Calu3 (cell line): ENCODE measurements around the gene BCL2L13. TPM values are rescaled to one million over a fixed set of nuclear protein-coding genes. Genes with fewer than 3 reads are reported as not detected.
"Not testable (repeated sequence)": the region's sequence is repeated elsewhere in the genome, so short reads cannot be mapped to it uniquely, and the experiment has no call there.

Experiments used
- BruUV-seq: library from RNA; stranded (reverse); fragments of 400-500 nt; replicated peaks from 2 replicates; lab custom pipeline; 2021; lab: Mats Ljungman, UMichigan
- CTCF ChIA-PET: fragments of 300-600 bp; sonication (Branson Sonifier 250); formaldehyde crosslinking; loops from one replicate; lab custom pipeline; 2022; ENCODE audit warnings: antibody characterized with exemption; lab: Charles Lee
- DNase-seq: peaks from one replicate; pipeline ENCODE4 v3.0.0; 2022
- H3K27ac Mint-ChIP-seq: one replicate; pipeline ENCODE4 v1.8.0; 2022; ENCODE audit warnings: mixed read lengths; ENCODE audit not compliant: unreplicated experiment
- H3K27me3 Mint-ChIP-seq: one replicate; pipeline ENCODE4 v1.8.0; 2022; ENCODE audit warnings: mixed read lengths; ENCODE audit not compliant: unreplicated experiment
- H3K36me3 Mint-ChIP-seq: one replicate; pipeline ENCODE4 v1.8.0; 2022; ENCODE audit warnings: mild to moderate bottlenecking, moderate library complexity, mixed read lengths; ENCODE audit not compliant: insufficient read depth, unreplicated experiment
- H3K4me1 Mint-ChIP-seq: one replicate; pipeline ENCODE4 v1.8.0; 2022; ENCODE audit warnings: mild to moderate bottlenecking, low read depth, mixed read lengths; ENCODE audit not compliant: unreplicated experiment
- H3K4me3 Mint-ChIP-seq: one replicate; pipeline ENCODE4 v1.8.0; 2022; ENCODE audit warnings: mild to moderate bottlenecking, low read depth, moderate library complexity, mixed read lengths; ENCODE audit not compliant: unreplicated experiment
- H3K9me3 Mint-ChIP-seq: one replicate; pipeline ENCODE4 v1.8.0; 2022; ENCODE audit warnings: low read depth, mixed read lengths; ENCODE audit not compliant: unreplicated experiment
- CTCF ChIP-seq: fragments of 200-600 bp; IDR thresholded peaks from one replicate; pipeline ENCODE4 v1.8.0; 2022; ENCODE audit warnings: antibody characterized with exemption; ENCODE audit not compliant: unreplicated experiment
- intact Hi-C: fragments of 100-400 bp; cut with micrococcal nuclease; formaldehyde crosslinking; loops from one replicate; pipeline ENCODE4 v1.10.0; 2022; ENCODE audit not compliant: unreplicated experiment
- total RNA-seq: library from RNA; stranded (reverse); gene quantifications from 2 replicates; pipeline ENCODE4 v1.2.3, GENCODE V29; 2022

BCL2L13 gene
- total RNA-seq, 1 experiment from 2014 or later, result 49.3 TPM

DNA sequence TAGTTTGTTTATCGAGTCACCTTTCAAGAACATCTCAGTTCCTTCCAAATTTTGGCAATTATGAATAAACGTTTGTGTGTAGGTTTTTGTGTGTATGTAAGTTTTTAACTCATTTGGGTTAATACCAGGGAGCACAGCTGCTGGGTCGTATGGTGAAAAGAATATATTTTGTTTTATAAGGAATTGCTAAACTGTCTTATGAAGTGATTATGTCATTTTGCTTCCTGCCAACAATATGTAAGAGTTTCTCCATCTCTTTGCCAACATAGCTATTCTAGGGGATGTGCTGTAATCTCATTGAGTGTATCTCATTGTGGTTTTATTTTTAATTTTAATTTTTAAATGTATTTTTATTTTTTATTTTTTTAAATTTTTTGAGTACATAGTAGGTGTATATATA is 27.3 kb downstream of the BCL2L13 start:
- H3K27ac Mint-ChIP-seq, result no peak overlapping the region
- BruUV-seq, result TSS peak; percentile 10
- no peak overlapping the region for H3K4me3 Mint-ChIP-seq
- peaks cover 14% of the 10 kb centered on the region for H3K36me3 Mint-ChIP-seq
- CTCF ChIA-PET, result no interaction called here
- no peaks in the 10 kb centered on the region for H3K9me3 Mint-ChIP-seq
- DNase-seq, result no peak
- intact Hi-C loops, result no loop called here
- no peaks in the 10 kb centered on the region for H3K4me1 Mint-ChIP-seq
- H3K27me3 Mint-ChIP-seq, result no peaks in the 10 kb centered on the region
- TF ChIP-seq CTCF, result no peak

GRCh38 chr22:17671521-17672092 is 33.0 kb downstream of the BCL2L13 start:
- H3K9me3 Mint-ChIP-seq, H3K27ac Mint-ChIP-seq, H3K4me1 Mint-ChIP-seq, H3K4me3 Mint-ChIP-seq, intact Hi-C loops, H3K36me3 Mint-ChIP-seq, BruUV-seq, DNase-seq, H3K27me3 Mint-ChIP-seq: not testable (repeated sequence)
- CTCF ChIA-PET, result interaction anchor here (0.6 kb wide), 1 partner anchor 13 kb away, joined by 3 read pairs; no protein-coding TSS in a partner anchor

GRCh38 chr22:17672417-17672991 is 33.9 kb downstream of the BCL2L13 start:
- CTCF ChIA-PET, result no interaction called here
- no peaks in the 10 kb centered on the region for H3K36me3 Mint-ChIP-seq
- no peak for DNase-seq
- H3K4me1 Mint-ChIP-seq, result peaks cover 8% of the 10 kb centered on the region
- H3K27me3 Mint-ChIP-seq, result no peaks in the 10 kb centered on the region
- intact Hi-C loops, result no loop called here
- no peak for TF ChIP-seq CTCF
- no peak overlapping the region for H3K4me3 Mint-ChIP-seq
- H3K27ac Mint-ChIP-seq, result no peak overlapping the region
- H3K9me3 Mint-ChIP-seq, result no peaks in the 10 kb centered on the region
- BruUV-seq, result no TSS peak

GRCh38 chr22:17674152-17674551 is 35.6 kb downstream of the BCL2L13 start:
- Mint-ChIP-seq H3K4me3 (no peak overlapping the region), H3K27me3 (no peaks in the 10 kb centered on the region), H3K27ac (no peak overlapping the region), H3K36me3 (no peaks in the 10 kb centered on the region), H3K9me3 (no peaks in the 10 kb centered on the region), H3K4me1 (peaks cover 8% of the 10 kb centered on the region)
- no peak for TF ChIP-seq CTCF
- BruUV-seq, result no TSS peak
- intact Hi-C loops, result no loop called here
- CTCF ChIA-PET, result no interaction called here
- DNase-seq, result no peak

- intact Hi-C loops, result no loop called here
- peaks cover 8% of the 10 kb centered on the region for H3K4me1 Mint-ChIP-seq
- BruUV-seq, result no TSS peak
- H3K4me3 Mint-ChIP-seq, result no peak overlapping the region
- no peak overlapping the region for H3K27ac Mint-ChIP-seq
- TF ChIP-seq CTCF, result no peak
- no peaks in the 10 kb centered on the region for H3K9me3 Mint-ChIP-seq
- no peak for DNase-seq
- CTCF ChIA-PET, result interaction anchor here (0.6 to 0.9 kb wide), 2 partner anchors 13 to 70 kb away, joined by 3 to 4 read pairs; no protein-coding TSS in a partner anchor
- no peaks in the 10 kb centered on the region for H3K27me3 Mint-ChIP-seq
- no peaks in the 10 kb centered on the region for H3K36me3 Mint-ChIP-seq
Measured at GRCh38 chr22:17675584-17675983, 37.0 kb downstream of the BCL2L13 start.
